ENCODE measurements around the gene GPAT3. TPM values are rescaled to one million over a fixed set of nuclear protein-coding genes. Genes with fewer than 3 reads are reported as not detected.

The GPAT3 gene
- total RNA-seq, 2 experiments from 2014 or later: 4.1 to 4.2 TPM

- ChIA-PET CTCF (interaction anchor here (1.0 to 4.0 kb wide), 5 partner anchors 11 to 134 kb away, joined by 3 to 34 read pairs (median 7); no protein-coding TSS in a partner anchor), POLR2A (no interaction called here)
- H3K4me1 Mint-ChIP-seq: no peaks in the 10 kb centered on the region
- DNase-seq: no peak
- no peak overlapping the region for H3K4me3 Mint-ChIP-seq
- H3K9me3 Mint-ChIP-seq: no peaks in the 10 kb centered on the region
- H3K36me3 Mint-ChIP-seq (ENCODE audit: low read depth): no peaks in the 10 kb centered on the region
- H3K27me3 Mint-ChIP-seq: peaks cover 2% of the 10 kb centered on the region
- H3K27ac Mint-ChIP-seq: no peak overlapping the region
Observed at GRCh38 chr4:83510442-83510841, 25.5 kb upstream of the GPAT3 start.

GRCh38 chr4:83516042-83516772, 19.7 kb upstream of the GPAT3 start:
- no peaks in the 10 kb centered on the region for H3K9me3 Mint-ChIP-seq
- no peaks in the 10 kb centered on the region for H3K36me3 Mint-ChIP-seq (ENCODE audit: low read depth)
- H3K4me3 Mint-ChIP-seq: no peak overlapping the region
- ChIA-PET POLR2A (no interaction called here), CTCF (no interaction called here)
- no peak overlapping the region for H3K27ac Mint-ChIP-seq
- no peak for DNase-seq
- peaks cover 4% of the 10 kb centered on the region for H3K27me3 Mint-ChIP-seq
- H3K4me1 Mint-ChIP-seq: no peaks in the 10 kb centered on the region

GRCh38 chr4:83522239-83522638, 13.7 kb upstream of the GPAT3 start:
- Mint-ChIP-seq H3K4me3 (no peak overlapping the region), H3K4me1 (no peaks in the 10 kb centered on the region), H3K27me3 (peaks cover 6% of the 10 kb centered on the region), H3K9me3 (no peaks in the 10 kb centered on the region), H3K27ac (no peak overlapping the region), H3K36me3 (ENCODE audit: low read depth) (no peaks in the 10 kb centered on the region)
- ChIA-PET CTCF (no interaction called here), POLR2A (no interaction called here)
- no peak for DNase-seq

GRCh38 chr4:83527671-83528070, 8.2 kb upstream of the GPAT3 start:
- POLR2A ChIA-PET: no interaction called here
- peaks cover 12% of the 10 kb centered on the region for H3K27me3 Mint-ChIP-seq
- no peak overlapping the region for H3K27ac Mint-ChIP-seq
- CTCF ChIA-PET: interaction anchor here (0.8 to 1.1 kb wide), 2 partner anchors 10 to 54 kb away, joined by 3 to 4 read pairs; no protein-coding TSS in a partner anchor
- DNase-seq: no peak
- H3K4me3 Mint-ChIP-seq: no peak overlapping the region
- H3K36me3 Mint-ChIP-seq (ENCODE audit: low read depth): no peaks in the 10 kb centered on the region
- peaks cover 3% of the 10 kb centered on the region for H3K9me3 Mint-ChIP-seq
- no peaks in the 10 kb centered on the region for H3K4me1 Mint-ChIP-seq

- ChIA-PET POLR2A (no interaction called here), CTCF (interaction anchor here (0.6 to 1.9 kb wide), 4 partner anchors 9 to 38 kb away, joined by 3 to 6 read pairs (median 4); no protein-coding TSS in a partner anchor)
- H3K9me3 Mint-ChIP-seq: no peaks in the 10 kb centered on the region
- H3K27ac Mint-ChIP-seq: no peak overlapping the region
- H3K4me3 Mint-ChIP-seq: peak overlapping the region; percentile 76
- DNase-seq: no peak
- H3K4me1 Mint-ChIP-seq: peaks cover 19% of the 10 kb centered on the region
- H3K36me3 Mint-ChIP-seq (ENCODE audit: low read depth): no peaks in the 10 kb centered on the region
- peaks cover 55% of the 10 kb centered on the region for H3K27me3 Mint-ChIP-seq
Observed at GRCh38 chr4:83536362-83537272, 709 bp downstream of the GPAT3 start.

- H3K9me3 Mint-ChIP-seq: no peaks in the 10 kb centered on the region
- DNase-seq: no peak
- ChIA-PET CTCF (no interaction called here), POLR2A (no interaction called here)
- H3K4me3 Mint-ChIP-seq: no peak overlapping the region
- no peak overlapping the region for H3K27ac Mint-ChIP-seq
- no peaks in the 10 kb centered on the region for H3K36me3 Mint-ChIP-seq (ENCODE audit: low read depth)
- H3K4me1 Mint-ChIP-seq: no peaks in the 10 kb centered on the region
- peaks cover 13% of the 10 kb centered on the region for H3K27me3 Mint-ChIP-seq
Observed at GRCh38 chr4:83542225-83542624, 6.3 kb downstream of the GPAT3 start.

GRCh38 chr4:83546786-83547185, 10.9 kb downstream of the GPAT3 start:
- ChIA-PET POLR2A (no interaction called here), CTCF (interaction anchor here (0.7 kb wide), 1 partner anchor 1028 kb away, joined by 4 read pairs; no protein-coding TSS in a partner anchor)
- H3K27ac Mint-ChIP-seq: no peak overlapping the region
- no peak overlapping the region for H3K4me3 Mint-ChIP-seq
- peaks cover 14% of the 10 kb centered on the region for H3K4me1 Mint-ChIP-seq
- H3K27me3 Mint-ChIP-seq: no peaks in the 10 kb centered on the region
- no peaks in the 10 kb centered on the region for H3K36me3 Mint-ChIP-seq (ENCODE audit: low read depth)
- DNase-seq: no peak
- no peaks in the 10 kb centered on the region for H3K9me3 Mint-ChIP-seq

GRCh38 chr4:83548151-83548905, 12.4 kb downstream of the GPAT3 start:
- Mint-ChIP-seq H3K9me3 (no peaks in the 10 kb centered on the region), H3K36me3 (ENCODE audit: low read depth) (no peaks in the 10 kb centered on the region), H3K4me3 (no peak overlapping the region), H3K27ac (no peak overlapping the region), H3K27me3 (no peaks in the 10 kb centered on the region), H3K4me1 (peaks cover 25% of the 10 kb centered on the region)
- CTCF ChIA-PET: interaction anchor here (1.0 to 1.3 kb wide), 3 partner anchors 7 to 11 kb away, joined by 3 to 6 read pairs (median 4); no protein-coding TSS in a partner anchor
- POLR2A ChIA-PET: no interaction called here
- DNase-seq: peak; percentile 65

GRCh38 chr4:83552083-83552482, 16.2 kb downstream of the GPAT3 start:
- peaks cover 25% of the 10 kb centered on the region for H3K4me1 Mint-ChIP-seq
- ChIA-PET POLR2A (interaction anchor here (0.7 kb wide), 1 partner anchor 12 kb away, joined by 3 read pairs; no protein-coding TSS in a partner anchor), CTCF (interaction anchor here (1.1 kb wide), 1 partner anchor 17 kb away, joined by 4 read pairs; the partner anchor contains the start of gene GPAT3)
- H3K4me3 Mint-ChIP-seq: no peak overlapping the region
- DNase-seq: no peak
- H3K27ac Mint-ChIP-seq: no peak overlapping the region
- H3K36me3 Mint-ChIP-seq (ENCODE audit: low read depth): no peaks in the 10 kb centered on the region
- no peaks in the 10 kb centered on the region for H3K27me3 Mint-ChIP-seq
- no peaks in the 10 kb centered on the region for H3K9me3 Mint-ChIP-seq

GRCh38 chr4:83552924-83553323, 17.0 kb downstream of the GPAT3 start:
- H3K4me1 Mint-ChIP-seq: peaks cover 25% of the 10 kb centered on the region
- POLR2A ChIA-PET: no interaction called here
- no peak for DNase-seq

GRCh38 chr4:83556006-83556707, 20.2 kb downstream of the GPAT3 start:
- no peak for DNase-seq
- POLR2A ChIA-PET: no interaction called here
- no peaks in the 10 kb centered on the region for H3K9me3 Mint-ChIP-seq
- H3K4me1 Mint-ChIP-seq: peaks cover 27% of the 10 kb centered on the region
- CTCF ChIA-PET: interaction anchor here (0.6 to 1.3 kb wide), 3 partner anchors 9 to 47 kb away, joined by 3 to 6 read pairs (median 4); no protein-coding TSS in a partner anchor
- H3K27me3 Mint-ChIP-seq: no peaks in the 10 kb centered on the region
- no peak overlapping the region for H3K27ac Mint-ChIP-seq
- H3K4me3 Mint-ChIP-seq: no peak overlapping the region
- H3K36me3 Mint-ChIP-seq (ENCODE audit: low read depth): no peaks in the 10 kb centered on the region

More at GRCh38 chr4:83552924-83553323, 17.0 kb downstream of the GPAT3 start:
- Mint-ChIP-seq H3K27ac (no peak overlapping the region), H3K4me3 (no peak overlapping the region), H3K9me3 (no peaks in the 10 kb centered on the region), H3K36me3 (ENCODE audit: low read depth) (no peaks in the 10 kb centered on the region), H3K27me3 (no peaks in the 10 kb centered on the region)
- CTCF ChIA-PET: interaction anchor here (1.1 kb wide), 1 partner anchor 17 kb away, joined by 4 read pairs; the partner anchor contains the start of gene GPAT3

- no peak for DNase-seq
- no peak overlapping the region for H3K4me3 Mint-ChIP-seq
- no peaks in the 10 kb centered on the region for H3K36me3 Mint-ChIP-seq (ENCODE audit: low read depth)
- CTCF ChIA-PET: interaction anchor here (1.0 to 1.3 kb wide), 3 partner anchors 12 to 65 kb away, joined by 3 read pairs; no protein-coding TSS in a partner anchor
- peaks cover 30% of the 10 kb centered on the region for H3K4me1 Mint-ChIP-seq
- no peak overlapping the region for H3K27ac Mint-ChIP-seq
- H3K9me3 Mint-ChIP-seq: no peaks in the 10 kb centered on the region
- POLR2A ChIA-PET: no interaction called here
- H3K27me3 Mint-ChIP-seq: no peaks in the 10 kb centered on the region
Observed at GRCh38 chr4:83556816-83557215, 20.9 kb downstream of the GPAT3 start.

Measured in activated CD4-positive, alpha-beta T cell treated with anti-CD3 and anti-CD28 coated beads, Interleukin-2, amount 10 ng/mL, durations not matched to agents 7 days and 5 days (primary cell).